T-helper 1 cell (primary cell): Measurements from ENCODE around the gene SLC7A14.

Source experiments
- DNase-seq, 5 donors: peaks; one replicate each; pipeline ENCODE4 v3.0.0-alpha.2; 2012 to 2020
- total RNA-seq, 4 donors: gene quantifications; one replicate each; lab custom pipeline; 2026; lab: John Stamatoyannopoulos, UW

The SLC7A14 gene
- 0 to 0.12 (median 0) reads per million in 4 donors for total RNA-seq

- DNase-seq = peak in 1 of 5 donors; percentile 5
Measured at GRCh38 chr3:170585937-170586310, at the start of gene SLC7A14. Gene SLC7A14 (minus strand): TSS chr3:170586075. CDS start chr3:170526936, 59,139 bp downstream.

- DNase-seq = no peak
Measured at GRCh38 chr3:170635385-170635735, 49.5 kb upstream of the SLC7A14 start.

- no peak for DNase-seq
Measured at GRCh38 chr3:170634663-170635384, 48.9 kb upstream of the SLC7A14 start.

DNA sequence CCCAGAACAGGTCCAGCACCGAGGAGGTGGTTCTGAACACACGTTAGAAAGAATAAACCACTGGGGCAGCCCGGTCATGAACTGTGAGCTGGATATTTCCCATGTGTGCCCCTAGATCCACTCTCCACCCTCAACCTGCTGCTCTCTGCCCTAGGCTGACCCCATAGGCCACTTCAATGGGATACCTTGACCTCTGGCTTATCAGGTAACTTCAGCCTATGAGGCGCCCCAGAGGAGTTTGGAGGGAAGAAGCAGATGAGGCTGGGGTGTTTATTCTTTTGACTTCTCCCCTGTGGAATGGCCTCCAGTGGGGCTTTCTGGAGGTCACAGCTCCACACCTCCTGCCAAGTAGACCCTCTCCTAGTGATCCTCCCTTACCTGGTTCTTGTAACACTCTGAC is 47.7 kb upstream of the SLC7A14 start:
- no peak for DNase-seq

- peak in 1 of 5 donors; percentile 12 for DNase-seq
Measured at GRCh38 chr3:170632780-170633179, 46.9 kb upstream of the SLC7A14 start.

DNA sequence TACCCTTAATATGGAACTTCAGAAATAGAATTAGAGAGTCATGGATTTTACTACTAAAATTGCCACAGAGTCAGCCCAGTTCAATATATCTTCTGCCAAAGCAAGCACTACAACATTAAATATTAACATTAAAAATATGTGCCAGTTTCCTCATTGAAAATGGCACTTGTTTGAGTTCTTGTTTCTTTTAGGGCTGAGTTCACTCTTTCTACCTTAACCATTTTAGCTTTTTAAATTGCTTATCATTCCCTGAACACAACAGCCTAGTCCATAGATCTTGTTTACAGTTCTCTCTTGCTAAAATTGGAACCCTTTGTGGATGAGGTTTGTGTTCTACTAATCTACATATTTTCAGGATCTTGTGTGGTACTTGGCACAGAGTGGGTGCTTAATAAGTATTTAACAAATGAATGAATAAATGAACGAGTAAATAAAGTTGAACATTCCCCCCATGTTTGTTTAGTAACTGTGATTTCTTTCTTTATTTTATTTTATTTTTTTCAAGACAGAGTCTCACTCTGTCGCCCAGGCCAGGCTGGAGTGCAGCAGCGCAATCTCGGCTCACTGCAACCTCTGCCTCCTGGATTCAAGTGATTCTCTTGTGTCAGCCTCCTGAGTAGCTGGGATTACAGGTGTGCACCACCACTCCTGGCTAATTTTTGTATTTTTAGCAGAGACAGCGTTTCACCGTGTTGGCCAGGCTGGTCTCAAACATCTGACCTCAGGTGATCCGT is 46.0 kb upstream of the SLC7A14 start:
- no peak for DNase-seq

- no peak for DNase-seq
Measured at GRCh38 chr3:170623524-170623923, 37.6 kb upstream of the SLC7A14 start.

DNA sequence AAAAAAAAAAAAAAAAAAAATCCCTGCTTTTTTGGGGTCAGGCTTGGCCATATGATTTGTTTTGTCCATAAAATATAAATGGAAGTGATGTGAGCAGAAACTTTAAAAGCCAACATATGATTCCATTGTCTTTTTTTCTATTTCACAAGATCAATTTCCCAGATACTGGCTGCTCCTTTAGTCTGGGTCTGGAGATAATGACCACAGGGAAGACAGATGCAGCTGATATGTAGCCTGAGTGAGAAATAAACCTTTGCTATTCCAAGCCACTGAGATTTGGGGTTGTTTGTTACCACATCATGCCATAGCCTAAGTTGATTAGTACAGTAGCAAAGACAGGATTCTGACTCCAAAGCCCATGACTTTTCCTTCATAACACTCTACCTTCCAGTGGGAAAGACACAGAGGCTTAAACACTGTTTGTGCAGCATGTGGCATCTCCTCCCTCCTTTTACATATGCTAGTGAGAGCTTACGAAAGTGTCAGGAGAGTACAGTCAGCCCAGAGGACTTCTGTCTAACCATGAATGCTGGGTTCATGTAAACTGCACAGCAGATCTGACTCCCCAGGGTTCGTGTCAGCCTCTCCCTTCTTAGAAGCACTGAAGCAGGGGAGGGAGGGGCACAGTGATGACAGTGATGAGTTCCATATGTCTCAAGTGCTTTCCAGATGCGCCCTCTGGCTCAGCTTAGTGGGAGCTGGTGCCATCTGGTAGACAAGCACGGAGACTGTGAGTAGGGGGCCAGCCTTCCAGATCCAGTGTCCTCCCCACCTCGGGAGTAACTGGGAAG is 36.7 kb upstream of the SLC7A14 start:
- DNase-seq = no peak

- DNase-seq = no peak
Measured at GRCh38 chr3:170621256-170621655, 35.4 kb upstream of the SLC7A14 start.

DNA sequence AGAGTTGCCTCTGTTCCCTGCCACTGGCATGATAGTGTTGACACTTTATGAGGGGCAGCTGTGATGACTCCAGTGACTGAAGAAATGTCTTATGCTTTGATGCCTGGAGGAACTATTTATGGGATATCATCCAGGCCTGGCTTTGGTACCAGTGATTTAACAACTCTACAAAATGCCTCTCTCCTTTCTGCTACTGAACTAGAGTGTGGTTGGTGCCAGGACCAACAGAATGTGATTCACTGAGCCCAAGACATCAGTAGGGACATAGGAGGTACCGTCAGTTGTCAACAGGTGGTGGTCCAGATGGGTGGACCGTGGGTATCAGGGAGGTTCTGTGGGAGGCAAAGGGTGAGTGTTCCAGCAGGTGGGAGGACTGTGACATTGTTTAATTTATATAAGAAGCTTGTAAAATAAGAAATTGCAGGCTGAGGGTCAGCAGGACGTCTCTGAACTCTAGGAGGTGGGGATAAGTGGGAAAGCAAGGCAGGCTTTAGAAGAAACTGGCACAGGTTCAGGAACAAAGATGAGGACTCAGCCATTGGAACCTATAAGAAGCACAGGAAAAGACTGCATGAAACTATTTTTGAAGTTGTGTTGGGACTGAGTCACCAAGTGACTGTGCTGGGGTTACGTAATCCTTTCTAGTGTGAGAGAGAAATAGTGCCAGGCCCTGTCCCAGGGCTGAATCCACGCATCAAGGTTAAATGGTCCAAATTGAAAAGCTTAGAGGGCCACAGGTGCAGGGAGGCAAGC is 28.5 kb upstream of the SLC7A14 start:
- no peak for DNase-seq

- no peak for DNase-seq
Measured at GRCh38 chr3:170611751-170612150, 25.9 kb upstream of the SLC7A14 start.

GRCh38 chr3:170610321-170610884 is 24.5 kb upstream of the SLC7A14 start:
- DNase-seq = no peak

- no peak for DNase-seq
Measured at GRCh38 chr3:170608475-170608874, 22.6 kb upstream of the SLC7A14 start.

DNA sequence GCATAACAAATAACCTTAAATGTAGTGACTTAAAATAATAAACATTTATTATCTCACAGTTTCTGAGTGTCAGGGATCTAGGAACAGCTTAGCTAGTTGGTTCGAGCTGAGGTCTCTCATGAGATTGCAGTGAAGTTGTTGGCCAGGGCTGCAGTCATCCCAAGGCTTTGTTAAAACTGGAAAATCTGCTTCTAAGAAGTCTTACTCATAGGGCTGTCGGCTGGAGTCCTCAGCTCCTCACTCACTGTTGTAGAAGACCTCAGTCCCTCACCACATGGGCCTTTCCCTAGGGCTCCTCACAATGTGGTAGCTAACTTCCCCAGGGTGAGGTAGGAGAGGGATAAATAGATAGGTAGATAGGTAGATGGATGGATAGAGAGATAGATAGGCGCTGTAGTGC is 20.8 kb upstream of the SLC7A14 start:
- no peak for DNase-seq

- no peak for DNase-seq
Measured at GRCh38 chr3:170605490-170605889, 19.6 kb upstream of the SLC7A14 start.

- DNase-seq = no peak
Measured at GRCh38 chr3:170603770-170604510, 18.1 kb upstream of the SLC7A14 start.

DNA sequence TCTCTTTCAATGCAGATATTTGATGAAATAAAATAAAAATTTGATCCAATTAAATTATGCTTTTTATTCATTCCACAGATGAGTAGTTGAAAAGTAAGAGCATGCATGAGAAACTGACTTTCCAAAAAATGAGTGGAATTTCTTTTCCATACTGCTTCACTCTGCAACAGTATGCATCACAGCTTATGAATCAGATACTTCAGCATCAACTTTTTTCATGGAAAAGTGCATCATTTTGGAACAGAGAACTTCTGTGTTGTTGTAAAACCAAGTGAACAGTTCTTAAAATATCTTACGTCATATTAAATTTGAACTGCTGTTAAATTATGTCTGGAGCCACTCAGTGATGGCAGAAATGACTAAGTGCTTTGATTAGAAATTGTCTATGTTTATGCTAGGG is 16.7 kb upstream of the SLC7A14 start:
- no peak for DNase-seq

GRCh38 chr3:170600005-170600624 is 14.2 kb upstream of the SLC7A14 start:
- no peak for DNase-seq

GRCh38 chr3:170599091-170599490 is 13.2 kb upstream of the SLC7A14 start:
- no peak for DNase-seq

DNA sequence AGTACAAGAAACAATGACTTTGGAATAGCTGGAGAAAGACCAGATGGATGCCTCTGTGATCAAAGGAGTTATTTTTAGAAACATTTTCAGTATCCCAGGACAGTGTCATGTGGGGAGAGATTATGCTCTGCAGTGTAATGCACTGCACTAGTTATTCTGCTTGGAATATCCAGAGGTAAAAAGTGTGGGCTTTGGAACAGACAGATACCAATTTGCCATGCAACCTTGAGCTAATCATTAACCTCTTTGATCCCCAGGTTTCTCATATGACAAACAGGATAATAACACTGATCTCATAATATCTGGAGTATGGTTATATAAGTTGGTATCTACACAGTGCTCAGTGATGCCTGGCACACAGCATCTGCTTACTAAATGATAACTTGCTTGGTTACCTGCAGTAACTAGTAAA is 12.2 kb upstream of the SLC7A14 start:
- DNase-seq = no peak

DNA sequence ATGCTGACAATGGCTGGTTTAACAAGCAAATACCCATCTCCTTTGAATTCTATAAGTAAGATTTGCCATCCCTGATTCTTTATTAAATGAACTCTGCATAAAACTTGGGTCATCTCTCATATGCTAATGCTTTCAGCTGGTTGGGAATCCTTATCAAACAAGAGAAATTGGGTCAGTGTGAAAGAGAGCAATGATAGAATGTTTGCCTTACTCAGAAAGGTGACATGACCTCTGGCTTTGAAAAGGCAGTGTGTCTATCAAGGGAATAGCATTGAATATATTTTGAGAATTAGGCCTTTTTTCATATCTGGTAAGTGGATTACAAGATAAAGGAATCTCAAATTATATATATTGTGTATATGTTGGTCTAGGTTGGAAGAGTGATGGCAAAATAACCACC is 8.7 kb upstream of the SLC7A14 start:
- no peak for DNase-seq
